ENCODE data around the gene RPS4Y1.

The RPS4Y1 gene

GRCh38 chrY:2854145-2854774 is 12.9 kb downstream of the RPS4Y1 start:
- Histone ChIP-seq H3K4me3 (ENCODE audit: low read depth, low read length) (no peak overlapping the region), H3K4me1 (ENCODE audit: control insufficient read depth, insufficient read depth, low read length) (no peaks in the 10 kb centered on the region), H3K36me3 (ENCODE audit: control insufficient read depth in 2 of 2, insufficient read depth in 1 of 2, low read length in 2 of 2) (no peaks in the 10 kb centered on the region), H3K9me3 (ENCODE audit: control insufficient read depth, insufficient read depth, low read depth, low read length) (no peaks in the 10 kb centered on the region), H3K27ac (ENCODE audit: extremely low read depth, low read depth, low read length) (no peak overlapping the region)
- CTCF ChIA-PET, result no interaction called here
- POLR2A ChIA-PET, result no interaction called here
- TF ChIP-seq ZFP69B (tag by site-specific recombination; IDR thresholded peaks at IDR 0.05), result no peak
- TF ChIP-seq PRDM1 (tag by site-specific recombination; IDR thresholded peaks at IDR 0.05), result no peak
- TF ChIP-seq, protein P1, sequence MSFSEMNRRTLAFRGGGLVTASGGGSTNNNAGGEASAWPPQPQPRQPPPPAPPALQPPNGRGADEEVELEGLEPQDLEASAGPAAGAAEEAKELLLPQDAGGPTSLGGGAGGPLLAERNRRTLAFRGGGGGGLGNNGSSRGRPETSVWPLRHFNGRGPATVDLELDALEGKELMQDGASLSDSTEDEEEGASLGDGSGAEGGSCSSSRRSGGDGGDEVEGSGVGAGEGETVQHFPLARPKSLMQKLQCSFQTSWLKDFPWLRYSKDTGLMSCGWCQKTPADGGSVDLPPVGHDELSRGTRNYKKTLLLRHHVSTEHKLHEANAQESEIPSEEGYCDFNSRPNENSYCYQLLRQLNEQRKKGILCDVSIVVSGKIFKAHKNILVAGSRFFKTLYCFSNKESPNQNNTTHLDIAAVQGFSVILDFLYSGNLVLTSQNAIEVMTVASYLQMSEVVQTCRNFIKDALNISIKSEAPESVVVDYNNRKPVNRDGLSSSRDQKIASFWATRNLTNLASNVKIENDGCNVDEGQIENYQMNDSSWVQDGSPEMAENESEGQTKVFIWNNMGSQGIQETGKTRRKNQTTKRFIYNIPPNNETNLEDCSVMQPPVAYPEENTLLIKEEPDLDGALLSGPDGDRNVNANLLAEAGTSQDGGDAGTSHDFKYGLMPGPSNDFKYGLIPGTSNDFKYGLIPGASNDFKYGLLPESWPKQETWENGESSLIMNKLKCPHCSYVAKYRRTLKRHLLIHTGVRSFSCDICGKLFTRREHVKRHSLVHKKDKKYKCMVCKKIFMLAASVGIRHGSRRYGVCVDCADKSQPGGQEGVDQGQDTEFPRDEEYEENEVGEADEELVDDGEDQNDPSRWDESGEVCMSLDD (tag by site-specific recombination; IDR thresholded peaks at IDR 0.05), result no peak
- no peak for TF ChIP-seq ZBTB17 (tag by site-specific recombination; IDR thresholded peaks at IDR 0.05)
- no peak for TF ChIP-seq ZBTB44 (tag by site-specific recombination; IDR thresholded peaks at IDR 0.05)
- no peak for TF ChIP-seq ZNF585B (tag by site-specific recombination; IDR thresholded peaks at IDR 0.05)
- TF ChIP-seq, protein P2, sequence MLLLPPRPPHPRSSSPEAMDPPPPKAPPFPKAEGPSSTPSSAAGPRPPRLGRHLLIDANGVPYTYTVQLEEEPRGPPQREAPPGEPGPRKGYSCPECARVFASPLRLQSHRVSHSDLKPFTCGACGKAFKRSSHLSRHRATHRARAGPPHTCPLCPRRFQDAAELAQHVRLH (tag by site-specific recombination; IDR thresholded peaks at IDR 0.05), result no peak
- TF ChIP-seq ZNF514 (tag by site-specific recombination; IDR thresholded peaks at IDR 0.05), result no peak
- TF ChIP-seq ZNF10 (tag by site-specific recombination; IDR thresholded peaks at IDR 0.05), result no peak
- TF ChIP-seq RBAK (tag by site-specific recombination; IDR thresholded peaks at IDR 0.05), result no peak
- TF ChIP-seq ZBTB20 (tag by site-specific recombination; IDR thresholded peaks at IDR 0.05), result no peak
- no peak for TF ChIP-seq ZNF658 (tag by site-specific recombination; IDR thresholded peaks at IDR 0.05)
- TF ChIP-seq ZNF544 (tag by site-specific recombination; IDR thresholded peaks at IDR 0.05), result no peak
- TF ChIP-seq, protein P3, sequence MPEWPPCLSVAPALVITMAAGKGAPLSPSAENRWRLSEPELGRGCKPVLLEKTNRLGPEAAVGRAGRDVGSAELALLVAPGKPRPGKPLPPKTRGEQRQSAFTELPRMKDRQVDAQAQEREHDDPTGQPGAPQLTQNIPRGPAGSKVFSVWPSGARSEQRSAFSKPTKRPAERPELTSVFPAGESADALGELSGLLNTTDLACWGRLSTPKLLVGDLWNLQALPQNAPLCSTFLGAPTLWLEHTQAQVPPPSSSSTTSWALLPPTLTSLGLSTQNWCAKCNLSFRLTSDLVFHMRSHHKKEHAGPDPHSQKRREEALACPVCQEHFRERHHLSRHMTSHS (tag by site-specific recombination; IDR thresholded peaks at IDR 0.05), result no peak

DNA sequence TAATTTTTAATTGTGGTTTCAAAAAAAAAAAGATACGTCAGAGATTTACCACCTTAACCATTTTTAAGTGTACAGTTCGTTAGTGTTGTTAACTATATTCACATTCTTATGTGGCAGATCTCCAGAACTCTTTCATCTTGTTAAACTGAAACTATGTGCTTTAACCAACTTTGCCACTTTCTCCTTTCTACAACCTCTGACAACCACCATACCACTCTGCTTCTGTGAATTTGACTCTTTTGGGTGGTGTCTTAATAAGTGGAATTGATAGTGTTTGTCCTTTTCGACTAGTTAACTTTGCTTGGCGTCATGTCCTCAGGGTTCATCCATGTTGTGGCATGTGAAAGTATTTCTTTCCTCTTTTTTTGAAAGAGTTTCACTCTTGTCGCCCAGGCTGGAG is 15.7 kb downstream of the RPS4Y1 start:
- POLR2A ChIA-PET, result no interaction called here
- Histone ChIP-seq H3K4me3 (ENCODE audit: low read depth, low read length) (no peak overlapping the region), H3K36me3 (ENCODE audit: control insufficient read depth in 2 of 2, insufficient read depth in 1 of 2, low read length in 2 of 2) (no peaks in the 10 kb centered on the region), H3K27ac (ENCODE audit: extremely low read depth, low read depth, low read length) (no peak overlapping the region), H3K4me1 (ENCODE audit: control insufficient read depth, insufficient read depth, low read length) (no peaks in the 10 kb centered on the region), H3K9me3 (ENCODE audit: control insufficient read depth, insufficient read depth, low read depth, low read length) (no peaks in the 10 kb centered on the region)
- CTCF ChIA-PET, result no interaction called here
- TF ChIP-seq ZNF394 (tag by site-specific recombination; IDR thresholded peaks at IDR 0.05; ENCODE audit: borderline replicate concordance) (no peak), HOXA7 (CRISPR knock-in tag; IDR thresholded peaks at IDR 0.05; ENCODE audit: borderline replicate concordance) (no peak), ZNF114 (tag by site-specific recombination; IDR thresholded peaks at IDR 0.05) (no peak), GLIS1 (tag by site-specific recombination; IDR thresholded peaks at IDR 0.05) (no peak), ZNF549 (tag by site-specific recombination; IDR thresholded peaks at IDR 0.05) (no peak), ZNF248 (tag by site-specific recombination; IDR thresholded peaks at IDR 0.05) (no peak), ZBTB44 (tag by site-specific recombination; IDR thresholded peaks at IDR 0.05) (no peak), PATZ1 (tag by site-specific recombination; IDR thresholded peaks at IDR 0.05) (no peak), EGR2 (tag by site-specific recombination; IDR thresholded peaks at IDR 0.05; ENCODE audit: low read depth) (no peak), ZNF473 (tag by site-specific recombination; IDR thresholded peaks at IDR 0.05) (no peak), ZNF214 (tag by site-specific recombination; IDR thresholded peaks at IDR 0.05; ENCODE audit: borderline replicate concordance) (no peak)
- TF ChIP-seq, protein P4, sequence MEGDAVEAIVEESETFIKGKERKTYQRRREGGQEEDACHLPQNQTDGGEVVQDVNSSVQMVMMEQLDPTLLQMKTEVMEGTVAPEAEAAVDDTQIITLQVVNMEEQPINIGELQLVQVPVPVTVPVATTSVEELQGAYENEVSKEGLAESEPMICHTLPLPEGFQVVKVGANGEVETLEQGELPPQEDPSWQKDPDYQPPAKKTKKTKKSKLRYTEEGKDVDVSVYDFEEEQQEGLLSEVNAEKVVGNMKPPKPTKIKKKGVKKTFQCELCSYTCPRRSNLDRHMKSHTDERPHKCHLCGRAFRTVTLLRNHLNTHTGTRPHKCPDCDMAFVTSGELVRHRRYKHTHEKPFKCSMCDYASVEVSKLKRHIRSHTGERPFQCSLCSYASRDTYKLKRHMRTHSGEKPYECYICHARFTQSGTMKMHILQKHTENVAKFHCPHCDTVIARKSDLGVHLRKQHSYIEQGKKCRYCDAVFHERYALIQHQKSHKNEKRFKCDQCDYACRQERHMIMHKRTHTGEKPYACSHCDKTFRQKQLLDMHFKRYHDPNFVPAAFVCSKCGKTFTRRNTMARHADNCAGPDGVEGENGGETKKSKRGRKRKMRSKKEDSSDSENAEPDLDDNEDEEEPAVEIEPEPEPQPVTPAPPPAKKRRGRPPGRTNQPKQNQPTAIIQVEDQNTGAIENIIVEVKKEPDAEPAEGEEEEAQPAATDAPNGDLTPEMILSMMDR (tag by site-specific recombination; IDR thresholded peaks at IDR 0.05), result no peak
